Measurements from ENCODE around the gene TSPAN16. TPM values are rescaled to one million over a fixed set of nuclear protein-coding genes. Genes with fewer than 3 reads are reported as not detected.

The TSPAN16 gene
- total and polyA plus RNA-seq, 2 of the 13 experiments (the other 11 are each of a cell fraction or from before 2014, with no cell fraction given), result not detected

DNA sequence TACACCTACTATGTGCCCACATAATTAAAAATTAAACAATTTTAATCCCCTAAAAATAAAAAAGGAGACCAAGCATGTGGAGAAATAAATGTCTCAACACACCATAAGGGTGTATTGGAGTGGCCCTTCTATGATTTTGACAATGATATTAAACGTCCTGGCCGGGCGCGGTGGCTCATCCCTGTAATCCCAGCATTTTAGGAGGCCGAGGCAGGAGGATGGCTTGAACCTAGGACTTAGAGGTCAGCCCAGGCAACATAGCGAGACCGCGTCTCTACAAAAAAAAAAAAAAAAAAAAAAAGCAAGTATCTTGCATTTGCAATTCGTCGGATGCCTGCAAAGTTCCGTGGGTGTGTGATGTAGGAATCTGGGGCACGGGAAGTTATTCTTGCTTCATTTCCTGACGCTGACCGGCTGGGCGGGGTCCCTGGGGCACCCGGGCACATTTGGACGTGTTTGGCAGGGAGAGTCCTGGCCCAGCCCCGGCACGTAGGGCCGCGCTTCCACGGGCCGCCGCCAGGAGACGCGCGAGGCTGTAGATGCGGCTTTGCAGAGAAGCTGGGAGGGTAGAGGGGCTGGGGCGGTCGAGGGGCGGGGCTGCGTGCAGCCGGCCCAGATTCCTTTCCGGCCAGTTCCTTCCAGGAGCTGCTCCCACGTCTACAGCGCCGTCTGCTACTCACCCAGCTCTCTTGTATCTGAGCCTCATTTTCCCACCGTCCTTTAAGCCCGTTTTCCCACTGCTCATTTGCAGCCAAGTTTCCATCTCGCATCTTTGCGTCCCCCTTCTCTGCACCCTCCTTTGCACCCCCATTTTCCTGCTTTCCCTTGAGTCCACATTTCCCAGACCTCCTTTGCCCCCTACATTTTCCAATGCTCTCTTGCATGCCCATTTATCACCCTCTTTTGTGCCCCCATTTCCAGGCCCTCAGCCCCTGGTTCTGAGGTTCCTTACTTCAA lies 2.2 kb upstream of the TSPAN16 start (continued):
- TF ChIP-seq, protein P1, sequence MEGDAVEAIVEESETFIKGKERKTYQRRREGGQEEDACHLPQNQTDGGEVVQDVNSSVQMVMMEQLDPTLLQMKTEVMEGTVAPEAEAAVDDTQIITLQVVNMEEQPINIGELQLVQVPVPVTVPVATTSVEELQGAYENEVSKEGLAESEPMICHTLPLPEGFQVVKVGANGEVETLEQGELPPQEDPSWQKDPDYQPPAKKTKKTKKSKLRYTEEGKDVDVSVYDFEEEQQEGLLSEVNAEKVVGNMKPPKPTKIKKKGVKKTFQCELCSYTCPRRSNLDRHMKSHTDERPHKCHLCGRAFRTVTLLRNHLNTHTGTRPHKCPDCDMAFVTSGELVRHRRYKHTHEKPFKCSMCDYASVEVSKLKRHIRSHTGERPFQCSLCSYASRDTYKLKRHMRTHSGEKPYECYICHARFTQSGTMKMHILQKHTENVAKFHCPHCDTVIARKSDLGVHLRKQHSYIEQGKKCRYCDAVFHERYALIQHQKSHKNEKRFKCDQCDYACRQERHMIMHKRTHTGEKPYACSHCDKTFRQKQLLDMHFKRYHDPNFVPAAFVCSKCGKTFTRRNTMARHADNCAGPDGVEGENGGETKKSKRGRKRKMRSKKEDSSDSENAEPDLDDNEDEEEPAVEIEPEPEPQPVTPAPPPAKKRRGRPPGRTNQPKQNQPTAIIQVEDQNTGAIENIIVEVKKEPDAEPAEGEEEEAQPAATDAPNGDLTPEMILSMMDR (CRISPR knock-in tag; IDR thresholded peaks at IDR 0.05), result peak; percentile 98
- TF ChIP-seq CEBPG (CRISPR knock-in tag; IDR thresholded peaks at IDR 0.05), result peak; percentile 47; the same call in 1 of the 2 replicates
- TF ChIP-seq XBP1 (CRISPR knock-in tag; IDR thresholded peaks at IDR 0.05), result no peak
- TF ChIP-seq NRL (CRISPR knock-in tag; IDR thresholded peaks at IDR 0.05; ENCODE audit: borderline replicate concordance), result peak; percentile 36; the same call in 1 of the 2 replicates
- TF ChIP-seq, protein P2, sequence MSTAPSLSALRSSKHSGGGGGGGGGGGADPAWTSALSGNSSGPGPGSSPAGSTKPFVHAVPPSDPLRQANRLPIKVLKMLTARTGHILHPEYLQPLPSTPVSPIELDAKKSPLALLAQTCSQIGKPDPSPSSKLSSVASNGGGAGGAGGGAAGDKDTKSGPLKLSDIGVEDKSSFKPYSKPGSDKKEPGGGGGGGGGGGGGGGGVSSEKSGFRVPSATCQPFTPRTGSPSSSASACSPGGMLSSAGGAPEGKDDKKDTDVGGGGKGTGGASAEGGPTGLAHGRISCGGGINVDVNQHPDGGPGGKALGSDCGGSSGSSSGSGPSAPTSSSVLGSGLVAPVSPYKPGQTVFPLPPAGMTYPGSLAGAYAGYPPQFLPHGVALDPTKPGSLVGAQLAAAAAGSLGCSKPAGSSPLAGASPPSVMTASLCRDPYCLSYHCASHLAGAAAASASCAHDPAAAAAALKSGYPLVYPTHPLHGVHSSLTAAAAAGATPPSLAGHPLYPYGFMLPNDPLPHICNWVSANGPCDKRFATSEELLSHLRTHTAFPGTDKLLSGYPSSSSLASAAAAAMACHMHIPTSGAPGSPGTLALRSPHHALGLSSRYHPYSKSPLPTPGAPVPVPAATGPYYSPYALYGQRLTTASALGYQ (CRISPR knock-in tag; IDR thresholded peaks at IDR 0.05), result no peak
- TF ChIP-seq ZNF768 (CRISPR knock-in tag; IDR thresholded peaks at IDR 0.05), result peak; percentile 49; the same call in 1 of the 2 replicates
- TF ChIP-seq, protein P3, sequence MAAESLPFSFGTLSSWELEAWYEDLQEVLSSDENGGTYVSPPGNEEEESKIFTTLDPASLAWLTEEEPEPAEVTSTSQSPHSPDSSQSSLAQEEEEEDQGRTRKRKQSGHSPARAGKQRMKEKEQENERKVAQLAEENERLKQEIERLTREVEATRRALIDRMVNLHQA (CRISPR knock-in tag; IDR thresholded peaks at IDR 0.05), result no peak
- TF ChIP-seq JUNB (CRISPR knock-in tag; IDR thresholded peaks at IDR 0.05; ENCODE audit: borderline replicate concordance), result no peak
- peak; percentile 33; the same call in 1 of the 2 replicates for TF ChIP-seq ZMYM4 (CRISPR knock-in tag; IDR thresholded peaks at IDR 0.05)
- no peak for TF ChIP-seq FOSL1 (CRISPR knock-in tag; IDR thresholded peaks at IDR 0.05; ENCODE audit: borderline replicate concordance)
- TF ChIP-seq ZNF792 (CRISPR knock-in tag; IDR thresholded peaks at IDR 0.05), result no peak
- TF ChIP-seq, protein P4, sequence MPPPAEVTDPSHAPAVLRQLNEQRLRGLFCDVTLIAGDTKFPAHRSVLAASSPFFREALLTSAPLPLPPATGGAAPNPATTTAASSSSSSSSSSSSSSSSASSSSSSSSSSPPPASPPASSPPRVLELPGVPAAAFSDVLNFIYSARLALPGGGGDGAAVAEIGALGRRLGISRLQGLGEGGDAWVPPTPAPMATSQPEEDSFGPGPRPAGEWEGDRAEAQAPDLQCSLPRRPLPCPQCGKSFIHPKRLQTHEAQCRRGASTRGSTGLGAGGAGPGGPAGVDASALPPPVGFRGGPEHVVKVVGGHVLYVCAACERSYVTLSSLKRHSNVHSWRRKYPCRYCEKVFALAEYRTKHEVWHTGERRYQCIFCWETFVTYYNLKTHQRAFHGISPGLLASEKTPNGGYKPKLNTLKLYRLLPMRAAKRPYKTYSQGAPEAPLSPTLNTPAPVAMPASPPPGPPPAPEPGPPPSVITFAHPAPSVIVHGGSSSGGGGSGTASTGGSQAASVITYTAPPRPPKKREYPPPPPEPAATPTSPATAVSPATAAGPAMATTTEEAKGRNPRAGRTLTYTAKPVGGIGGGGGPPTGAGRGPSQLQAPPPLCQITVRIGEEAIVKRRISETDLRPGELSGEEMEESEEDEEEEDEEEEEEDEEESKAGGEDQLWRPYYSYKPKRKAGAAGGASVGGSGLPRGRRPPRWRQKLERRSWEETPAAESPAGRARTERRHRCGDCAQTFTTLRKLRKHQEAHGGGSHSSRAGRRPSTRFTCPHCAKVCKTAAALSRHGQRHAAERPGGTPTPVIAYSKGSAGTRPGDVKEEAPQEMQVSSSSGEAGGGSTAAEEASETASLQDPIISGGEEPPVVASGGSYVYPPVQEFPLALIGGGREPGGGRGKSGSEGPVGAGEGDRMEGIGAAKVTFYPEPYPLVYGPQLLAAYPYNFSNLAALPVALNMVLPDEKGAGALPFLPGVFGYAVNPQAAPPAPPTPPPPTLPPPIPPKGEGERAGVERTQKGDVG (CRISPR knock-in tag; IDR thresholded peaks at IDR 0.05; ENCODE audit: borderline replicate concordance), result no peak
- TF ChIP-seq HOXA7 (CRISPR knock-in tag; IDR thresholded peaks at IDR 0.05), result no peak
- no peak for TF ChIP-seq BRCA1 (CRISPR knock-in tag; IDR thresholded peaks at IDR 0.05)
- no peak for TF ChIP-seq MAFF (IDR thresholded peaks at IDR 0.05; ENCODE audit: low read depth, low read length)
- no peak for TF ChIP-seq RFX1 (IDR thresholded peaks at IDR 0.05)
- no peak for TF ChIP-seq EED (CRISPR knock-in tag; IDR thresholded peaks at IDR 0.05)
- peak; percentile 74; the same call in 1 of the 2 replicates for TF ChIP-seq DNMT3B (CRISPR knock-in tag; conservative IDR thresholded peaks at IDR 0.05)
- TF ChIP-seq KMT2B (CRISPR knock-in tag; IDR thresholded peaks at IDR 0.05), result no peak
- peak; percentile 78 for TF ChIP-seq SAP130 (CRISPR knock-in tag; IDR thresholded peaks at IDR 0.05; ENCODE audit: low read depth)
- peak; percentile 86 for TF ChIP-seq XRCC5 (optimal IDR thresholded peaks at IDR 0.05; ENCODE audit: low read length)
- TF ChIP-seq, protein P5, sequence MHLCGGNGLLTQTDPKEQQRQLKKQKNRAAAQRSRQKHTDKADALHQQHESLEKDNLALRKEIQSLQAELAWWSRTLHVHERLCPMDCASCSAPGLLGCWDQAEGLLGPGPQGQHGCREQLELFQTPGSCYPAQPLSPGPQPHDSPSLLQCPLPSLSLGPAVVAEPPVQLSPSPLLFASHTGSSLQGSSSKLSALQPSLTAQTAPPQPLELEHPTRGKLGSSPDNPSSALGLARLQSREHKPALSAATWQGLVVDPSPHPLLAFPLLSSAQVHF (CRISPR knock-in tag; IDR thresholded peaks at IDR 0.05), result no peak
